BJ (cell line): Measurements from ENCODE around the gene ZFYVE16. TPM values are rescaled to one million over a fixed set of nuclear protein-coding genes. Genes with fewer than 3 reads are reported as not detected.
"Not testable (repeated sequence)": the region's sequence is repeated elsewhere in the genome, so short reads cannot be mapped to it uniquely, and the experiment has no call there.

ENCODE experiments used
- CTCF ChIA-PET: fragments of 350-600 bp; formaldehyde crosslinking; extraction: SDS; loops from one replicate; lab custom pipeline; 2021; ENCODE audit warnings: antibody characterized with exemption, inconsistent platforms; lab: Yijun Ruan, JAX
- POLR2A ChIA-PET: fragments of 300-600 bp; sonication (Branson Sonifier 250); formaldehyde crosslinking; extraction: SDS; loops from one replicate; lab custom pipeline; 2021; ENCODE audit warnings: antibody characterized with exemption; lab: Charles Lee
- DNase-seq: peaks from one replicate; pipeline ENCODE4 v3.0.0-alpha.2; 2011; ENCODE audit warnings: low read depth
- H3K27me3 ChIP-seq: 2 replicates; pipeline ENCODE4 v1.6.0; 2011; ENCODE audit warnings: low read length; ENCODE audit not compliant: control insufficient read depth, insufficient read depth
- H3K36me3 ChIP-seq: 2 replicates; pipeline ENCODE4 v1.5.1; 2011; ENCODE audit warnings: low read length; ENCODE audit not compliant: control insufficient read depth, insufficient read depth
- H3K4me3 ChIP-seq: 2 replicates; pipeline ENCODE4 v1.5.1; 2011; ENCODE audit warnings: low read depth, mild to moderate bottlenecking, control low read depth, low read length
- polyA plus RNA-seq: library from polyadenylated mRNA; depleted of rRNA; stranded (reverse); fragments of >200 nt; gene quantifications from 2 replicates; pipeline ENCODE4 v1.2.3, GENCODE V29; 2011
- TF ChIP-seq, protein P1 (sequence below): IDR thresholded peaks from 2 replicates; pipeline ENCODE4 v1.5.1; 2011; ENCODE audit warnings: low read depth, mild to moderate bottlenecking, control low read depth, inconsistent platforms, low read length, moderate library complexity; ENCODE audit not compliant: insufficient read depth

Gene ZFYVE16
- polyA plus RNA-seq, 1 experiment = 4.9 TPM

DNA sequence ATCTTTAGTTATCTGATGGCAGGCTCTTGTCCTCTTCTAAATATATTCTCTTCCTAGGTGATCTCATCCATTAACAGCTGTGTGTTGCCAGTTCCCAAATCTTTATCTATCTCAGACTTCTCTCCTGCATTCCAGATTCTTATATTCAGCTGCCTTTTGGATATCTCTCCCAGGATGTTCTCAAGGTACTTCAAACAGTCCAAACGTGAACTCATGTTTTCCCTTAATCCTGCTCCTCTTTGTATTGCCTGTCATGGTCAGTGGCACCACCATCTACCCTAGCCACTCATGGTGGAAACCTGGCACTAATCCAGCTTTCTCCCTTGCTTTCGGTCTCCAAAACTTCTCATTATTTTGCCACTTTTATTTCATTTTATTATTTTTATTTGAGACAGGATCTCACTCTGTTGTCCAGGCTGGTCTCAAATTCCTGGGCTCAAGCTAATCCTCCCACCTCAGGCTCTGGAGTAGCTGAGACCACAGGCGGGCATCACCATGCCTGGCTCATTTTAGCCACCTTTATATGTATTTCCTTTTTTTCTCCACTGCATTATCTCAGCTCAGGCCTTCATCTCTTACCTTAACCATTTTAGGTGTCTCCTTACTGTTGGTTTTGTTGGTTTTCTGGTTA lies 3.8 kb downstream of the ZFYVE16 start:
- TF ChIP-seq, protein P1, sequence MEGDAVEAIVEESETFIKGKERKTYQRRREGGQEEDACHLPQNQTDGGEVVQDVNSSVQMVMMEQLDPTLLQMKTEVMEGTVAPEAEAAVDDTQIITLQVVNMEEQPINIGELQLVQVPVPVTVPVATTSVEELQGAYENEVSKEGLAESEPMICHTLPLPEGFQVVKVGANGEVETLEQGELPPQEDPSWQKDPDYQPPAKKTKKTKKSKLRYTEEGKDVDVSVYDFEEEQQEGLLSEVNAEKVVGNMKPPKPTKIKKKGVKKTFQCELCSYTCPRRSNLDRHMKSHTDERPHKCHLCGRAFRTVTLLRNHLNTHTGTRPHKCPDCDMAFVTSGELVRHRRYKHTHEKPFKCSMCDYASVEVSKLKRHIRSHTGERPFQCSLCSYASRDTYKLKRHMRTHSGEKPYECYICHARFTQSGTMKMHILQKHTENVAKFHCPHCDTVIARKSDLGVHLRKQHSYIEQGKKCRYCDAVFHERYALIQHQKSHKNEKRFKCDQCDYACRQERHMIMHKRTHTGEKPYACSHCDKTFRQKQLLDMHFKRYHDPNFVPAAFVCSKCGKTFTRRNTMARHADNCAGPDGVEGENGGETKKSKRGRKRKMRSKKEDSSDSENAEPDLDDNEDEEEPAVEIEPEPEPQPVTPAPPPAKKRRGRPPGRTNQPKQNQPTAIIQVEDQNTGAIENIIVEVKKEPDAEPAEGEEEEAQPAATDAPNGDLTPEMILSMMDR = no peak
- H3K27me3 ChIP-seq = no peaks in the 10 kb centered on the region
- no peaks in the 10 kb centered on the region for H3K36me3 ChIP-seq
- no peak overlapping the region for H3K4me3 ChIP-seq
- no peak for DNase-seq
- POLR2A ChIA-PET = no interaction called here
- CTCF ChIA-PET = no interaction called here

DNA sequence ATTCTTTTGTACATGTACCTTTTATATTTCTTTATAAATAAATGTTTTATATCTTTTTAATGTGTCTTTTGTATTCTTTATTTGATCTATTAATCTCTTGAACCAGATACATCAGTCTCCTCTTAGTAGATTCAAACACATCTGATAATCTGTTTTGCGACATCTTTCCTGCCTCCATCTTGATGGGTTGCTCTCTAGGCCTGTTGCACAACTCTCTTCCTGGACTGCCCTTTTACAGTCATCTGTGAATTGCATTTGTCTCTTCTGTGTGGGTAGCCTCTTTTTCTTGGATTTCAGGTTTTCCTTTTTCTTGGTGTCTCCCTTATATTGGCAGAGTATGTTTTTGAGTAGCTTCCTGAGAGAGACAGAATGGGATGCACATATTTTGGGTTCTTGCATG lies 6.2 kb downstream of the ZFYVE16 start:
- H3K36me3 ChIP-seq = no peaks in the 10 kb centered on the region
- H3K4me3 ChIP-seq = no peak overlapping the region
- H3K27me3 ChIP-seq = no peaks in the 10 kb centered on the region
- ChIA-PET POLR2A (no interaction called here), CTCF (interaction anchor here (1.0 kb wide), 1 partner anchor 68 kb away, joined by 3 read pairs; no protein-coding TSS in a partner anchor)
- DNase-seq = no peak
- TF ChIP-seq, protein P1 = no peak

DNA sequence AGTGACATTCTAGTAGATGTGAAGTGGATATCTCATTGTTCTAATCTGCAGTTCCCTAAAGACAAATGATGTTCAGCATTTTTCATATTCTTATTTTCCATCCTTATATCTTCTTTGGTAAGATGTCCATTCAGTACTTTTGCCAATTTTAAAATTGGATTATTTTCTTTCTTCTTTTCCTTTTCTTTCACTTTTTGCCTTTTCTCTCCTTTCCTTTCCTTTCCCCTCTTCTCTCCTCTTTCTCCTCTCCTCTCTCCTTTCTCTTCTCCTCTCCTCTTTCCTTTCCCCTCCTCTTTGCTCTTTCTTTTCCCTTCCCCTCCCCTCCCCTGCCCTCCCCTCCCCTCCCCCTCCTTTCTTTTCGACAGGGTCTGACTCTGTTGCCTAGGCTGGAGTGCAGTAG lies 10.1 kb downstream of the ZFYVE16 start:
- TF ChIP-seq, protein P1 = no peak
- no peak for DNase-seq
- Histone ChIP-seq H3K36me3 (no peaks in the 10 kb centered on the region), H3K4me3 (no peak overlapping the region), H3K27me3 (no peaks in the 10 kb centered on the region)
- POLR2A ChIA-PET = no interaction called here
- CTCF ChIA-PET = interaction anchor here (0.6 kb wide), 1 partner anchor 15 kb away, joined by 3 read pairs; no protein-coding TSS in a partner anchor

DNA sequence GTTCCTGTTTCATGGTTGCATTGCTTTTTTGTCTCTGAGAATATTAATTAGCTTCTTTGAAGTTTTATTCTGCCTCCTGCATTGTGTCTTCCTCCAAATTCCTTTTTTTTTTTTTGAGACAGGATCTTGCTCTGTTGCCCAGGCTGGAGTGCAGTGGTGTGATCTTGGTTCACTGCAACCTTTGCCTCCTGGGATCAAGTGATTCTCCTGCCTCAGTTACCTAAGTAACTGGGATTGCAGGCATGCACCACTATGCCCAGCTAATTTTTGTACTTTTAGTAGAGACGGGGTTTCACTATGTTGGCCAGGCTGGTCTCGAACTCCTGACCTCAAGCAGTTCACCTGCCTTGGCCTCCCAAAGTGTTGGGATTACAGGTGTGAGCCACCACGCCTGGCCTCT lies 16.5 kb downstream of the ZFYVE16 start:
- H3K27me3 ChIP-seq, CTCF ChIA-PET, POLR2A ChIA-PET: not testable (repeated sequence)

DNA sequence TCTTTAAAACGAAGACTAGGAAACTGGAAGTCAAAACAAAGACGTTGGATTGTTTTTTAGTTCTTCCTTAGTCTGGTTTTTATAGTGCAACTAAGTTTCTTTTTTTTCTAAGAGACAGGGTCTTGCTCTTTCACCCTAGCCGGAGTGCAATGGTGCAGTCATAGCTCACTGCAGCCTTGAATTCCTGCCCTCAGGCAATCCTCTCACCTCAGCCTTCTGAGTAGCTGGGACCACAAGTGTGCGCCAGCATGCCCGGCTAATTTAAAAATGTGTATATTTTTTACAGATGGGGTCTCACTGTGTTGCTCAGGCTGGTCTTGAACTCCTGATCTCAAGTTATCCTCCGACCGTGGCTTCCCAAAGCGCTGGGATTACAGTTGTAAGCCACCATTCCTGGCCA lies 27.6 kb downstream of the ZFYVE16 start:
- no peaks in the 10 kb centered on the region for H3K27me3 ChIP-seq
- CTCF ChIA-PET = no interaction called here
- no peak overlapping the region for H3K4me3 ChIP-seq
- H3K36me3 ChIP-seq = no peaks in the 10 kb centered on the region; the same call in 1 of the 2 replicates
- no peak for DNase-seq
- POLR2A ChIA-PET = no interaction called here
- TF ChIP-seq, protein P1 = no peak

More for the DNA sequence above, 16.5 kb downstream of the ZFYVE16 start:
- not testable (repeated sequence) for H3K4me3 ChIP-seq, H3K36me3 ChIP-seq, DNase-seq

DNA sequence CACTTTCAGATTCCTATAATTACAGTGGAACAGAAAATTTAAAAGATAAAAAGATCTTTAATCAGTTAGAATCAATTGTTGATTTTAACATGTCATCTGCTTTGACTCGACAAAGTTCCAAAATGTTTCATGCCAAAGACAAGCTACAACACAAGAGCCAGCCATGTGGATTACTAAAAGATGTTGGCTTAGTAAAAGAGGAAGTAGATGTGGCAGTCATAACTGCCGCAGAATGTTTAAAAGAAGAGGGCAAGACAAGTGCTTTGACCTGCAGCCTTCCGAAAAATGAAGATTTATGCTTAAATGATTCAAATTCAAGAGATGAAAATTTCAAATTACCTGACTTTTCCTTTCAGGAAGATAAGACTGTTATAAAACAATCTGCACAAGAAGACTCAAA lies 29.5 kb downstream of the ZFYVE16 start:
- Histone ChIP-seq H3K27me3 (no peaks in the 10 kb centered on the region), H3K4me3 (no peak overlapping the region), H3K36me3 (no peaks in the 10 kb centered on the region; the same call in 1 of the 2 replicates)
- CTCF ChIA-PET = no interaction called here
- TF ChIP-seq, protein P1 = no peak
- POLR2A ChIA-PET = no interaction called here
- no peak for DNase-seq
